Inflammatory macrophage (primary cell): ENCODE measurements around the gene ST6GALNAC5.
"Not testable (repeated sequence)": the region's sequence is repeated elsewhere in the genome, so short reads cannot be mapped to it uniquely, and the experiment has no call there.

Experiments used
- DNase-seq, 2 donors: peaks; one replicate each; pipeline ENCODE4 v3.0.0-alpha.2; 2020 to 2022
- total RNA-seq, 18 experiments: gene quantifications; one replicate each; lab custom pipeline; 2026; ENCODE audit warnings: mixed read lengths in 6 of 18, inconsistent platforms in 2 of 18; lab: John Stamatoyannopoulos, UW

ST6GALNAC5 gene
- total RNA-seq, result 0 to 0.13 (median 0.02) reads per million in 18 experiments

DNA sequence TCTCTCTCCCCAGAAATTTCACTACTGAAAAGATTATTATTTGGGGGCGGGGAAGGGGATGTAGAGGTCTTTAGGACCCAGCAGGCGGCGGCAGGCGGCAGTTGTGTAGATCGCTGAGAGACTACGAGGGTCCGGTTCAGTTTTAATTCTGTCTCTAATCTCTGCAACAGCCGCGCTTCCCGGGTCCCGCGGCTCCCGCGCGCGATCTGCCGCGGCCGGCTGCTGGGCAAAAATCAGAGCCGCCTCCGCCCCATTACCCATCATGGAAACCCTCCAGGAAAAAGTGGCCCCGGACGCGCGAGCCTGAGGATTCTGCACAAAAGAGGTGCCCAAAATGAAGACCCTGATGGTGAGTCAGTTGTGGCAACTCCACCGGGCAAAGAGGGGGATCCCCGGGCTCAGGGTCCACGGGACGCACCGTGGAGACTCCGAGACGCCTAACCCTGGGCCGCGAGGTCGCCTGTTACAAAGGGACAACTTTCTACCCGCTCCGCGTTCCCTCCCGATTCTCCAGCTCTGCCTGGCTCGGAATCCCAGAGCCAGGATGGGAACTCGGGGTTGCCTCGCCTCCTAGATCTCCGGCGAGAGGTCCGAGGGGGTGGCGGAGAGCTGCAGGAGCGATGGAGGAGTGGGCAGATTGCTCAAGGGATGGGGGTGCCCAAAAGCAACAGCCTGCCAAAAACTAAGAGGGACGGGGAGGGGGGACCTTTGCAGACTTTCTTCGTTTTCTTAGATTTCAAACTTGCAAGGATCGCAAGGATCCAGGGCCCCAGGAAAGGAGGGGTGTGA, at the start of gene ST6GALNAC5:
Gene ST6GALNAC5 (plus strand): TSS at position 139 of the 789 bp plus-strand sequence.
- DNase-seq, result no peak

DNA sequence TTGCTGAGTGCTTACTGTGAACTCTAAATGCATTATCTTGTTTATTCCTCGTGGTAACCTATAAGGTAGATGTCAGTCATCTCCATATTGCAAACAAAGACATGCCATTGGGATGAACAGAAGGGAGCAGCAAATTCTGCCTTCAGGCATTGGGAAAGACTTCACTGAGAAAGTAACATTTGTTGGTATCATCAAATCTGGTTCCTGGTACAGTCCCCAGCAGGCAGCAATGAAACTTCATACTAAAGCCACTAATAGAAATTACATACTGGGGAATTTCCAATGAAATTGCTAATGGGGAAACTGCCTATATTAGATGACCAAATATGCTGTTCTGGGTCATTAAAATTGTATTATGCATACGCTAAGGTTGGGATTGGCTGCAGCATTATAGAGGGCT, 47.3 kb upstream of the ST6GALNAC5 start:
- no peak for DNase-seq

DNA sequence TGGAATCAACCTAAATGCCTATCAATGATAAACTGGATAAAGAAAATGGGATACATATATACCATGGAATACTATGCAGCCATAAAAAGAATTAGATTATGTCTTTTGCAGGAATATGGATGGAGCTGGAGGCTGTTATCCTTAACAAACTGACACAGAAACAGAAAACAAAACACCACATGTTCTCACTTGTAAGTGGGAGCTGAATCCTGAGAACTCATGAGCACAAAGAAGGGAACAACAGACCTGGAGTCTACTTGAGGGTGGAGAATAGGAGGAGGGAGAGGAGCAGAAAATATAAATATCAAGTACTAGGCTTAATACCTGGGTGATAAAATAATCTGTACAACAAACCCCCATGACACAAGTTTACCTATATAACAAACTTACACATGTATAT, 44.3 kb upstream of the ST6GALNAC5 start:
- DNase-seq, result not testable (repeated sequence)

DNA sequence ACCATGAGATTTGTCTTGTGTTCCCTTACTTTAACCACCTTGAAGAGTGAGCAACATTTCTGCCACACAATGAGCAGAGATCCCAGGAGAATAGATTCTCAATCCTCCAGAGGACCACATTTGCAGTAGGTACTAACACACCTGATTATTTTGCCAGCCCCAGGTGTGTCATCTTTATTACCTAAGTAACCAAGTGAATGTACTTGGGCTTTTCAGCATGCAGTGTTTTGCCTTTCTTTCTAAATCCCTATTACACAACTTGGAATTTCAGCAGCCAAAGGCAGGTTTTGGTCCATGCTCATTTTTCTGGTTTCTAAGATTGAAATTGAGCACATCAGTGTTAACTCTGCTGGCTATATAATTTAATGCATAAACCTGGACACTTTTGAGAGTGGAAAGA, 43.2 kb upstream of the ST6GALNAC5 start:
- no peak for DNase-seq

DNA sequence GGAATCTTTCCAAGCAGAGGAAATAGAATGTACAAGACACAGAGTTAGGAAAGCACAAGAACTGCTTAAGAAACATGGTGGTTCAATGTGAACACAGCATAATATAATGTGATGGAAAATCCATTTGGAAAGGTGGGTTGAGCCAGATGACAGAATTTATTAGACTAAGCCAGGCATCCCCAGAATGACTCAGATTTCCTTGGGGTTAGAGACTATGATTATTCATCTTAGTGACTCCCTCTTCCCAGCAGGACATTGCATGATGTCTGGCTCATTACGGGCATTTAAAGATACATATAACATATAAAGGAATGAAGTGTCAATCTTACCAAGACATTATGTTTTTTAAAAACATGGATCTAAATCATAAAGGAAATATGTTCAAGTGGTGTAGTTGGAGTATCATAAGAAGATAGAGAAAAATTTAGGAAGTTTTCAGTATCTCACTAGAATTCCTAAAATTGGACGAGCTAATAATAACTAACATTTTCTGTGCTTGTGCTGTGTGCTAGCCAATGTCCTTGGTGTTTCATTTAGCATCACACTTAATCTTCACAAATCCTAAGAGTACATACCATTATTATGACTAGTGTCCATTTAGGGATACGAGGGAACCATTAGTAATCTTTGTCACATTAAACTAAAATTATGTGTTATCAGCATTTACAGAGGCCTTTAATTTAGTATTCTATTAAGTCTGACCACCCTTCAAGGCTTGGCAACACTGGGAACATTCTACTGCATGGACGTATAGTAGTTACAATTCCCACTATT, 41.0 kb upstream of the ST6GALNAC5 start:
- DNase-seq, result no peak

DNA sequence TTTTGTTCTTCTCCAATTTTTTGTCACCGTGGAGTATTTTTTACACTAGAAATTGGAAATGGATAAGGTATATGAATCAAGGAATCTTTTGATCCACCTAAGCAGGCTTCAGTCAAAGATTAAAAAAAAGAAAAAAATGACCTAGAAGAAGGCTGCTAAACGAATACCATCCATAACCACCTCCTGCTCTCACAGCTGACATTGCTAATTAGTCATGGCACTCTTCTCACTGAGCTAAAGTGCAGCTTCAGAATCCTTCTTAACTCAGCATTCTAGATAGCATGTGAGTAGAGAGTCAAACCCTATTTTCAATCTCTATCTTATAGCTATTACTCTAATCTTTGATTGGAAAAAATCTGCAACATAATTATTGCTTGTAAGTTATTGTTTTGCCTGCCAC, 40.2 kb upstream of the ST6GALNAC5 start:
- DNase-seq, result no peak

DNA sequence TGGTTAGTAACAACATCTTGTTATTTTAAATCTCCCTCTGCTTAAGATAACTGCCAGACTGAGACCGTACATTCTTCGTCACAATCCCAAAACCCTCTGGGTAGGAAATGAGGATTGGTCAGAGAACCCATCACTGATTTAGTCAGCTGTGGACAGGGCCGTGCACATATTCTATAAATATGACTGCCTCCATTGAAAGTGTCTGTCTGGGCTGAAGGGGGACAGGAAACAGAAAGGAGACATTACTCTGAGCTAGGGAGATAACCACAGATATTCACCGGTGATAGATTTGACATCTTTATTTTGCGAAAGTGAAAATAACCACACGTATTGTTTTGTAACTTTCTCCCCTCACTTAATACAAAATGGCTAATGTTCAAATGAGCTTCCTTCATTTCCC, 36.9 kb upstream of the ST6GALNAC5 start:
- DNase-seq, result no peak

DNA sequence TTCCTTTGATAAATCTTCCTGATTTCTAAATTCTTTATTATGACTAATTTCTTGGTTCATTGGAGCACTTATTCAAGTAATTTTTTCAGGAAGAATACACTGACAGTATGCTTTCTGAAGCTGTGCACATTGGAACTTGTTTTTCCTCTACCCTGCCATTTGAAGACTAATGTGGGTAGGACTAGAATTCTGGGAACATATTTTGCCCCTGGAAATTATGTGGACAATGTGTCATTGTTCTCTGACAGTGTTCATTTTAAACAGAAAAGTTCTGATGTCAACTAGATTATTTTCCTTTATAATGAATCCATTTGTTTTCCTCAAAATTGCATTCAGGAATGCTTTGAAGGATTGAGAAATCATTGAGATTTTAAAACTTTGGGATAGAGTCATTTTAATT, 34.8 kb upstream of the ST6GALNAC5 start:
- no peak for DNase-seq

DNA sequence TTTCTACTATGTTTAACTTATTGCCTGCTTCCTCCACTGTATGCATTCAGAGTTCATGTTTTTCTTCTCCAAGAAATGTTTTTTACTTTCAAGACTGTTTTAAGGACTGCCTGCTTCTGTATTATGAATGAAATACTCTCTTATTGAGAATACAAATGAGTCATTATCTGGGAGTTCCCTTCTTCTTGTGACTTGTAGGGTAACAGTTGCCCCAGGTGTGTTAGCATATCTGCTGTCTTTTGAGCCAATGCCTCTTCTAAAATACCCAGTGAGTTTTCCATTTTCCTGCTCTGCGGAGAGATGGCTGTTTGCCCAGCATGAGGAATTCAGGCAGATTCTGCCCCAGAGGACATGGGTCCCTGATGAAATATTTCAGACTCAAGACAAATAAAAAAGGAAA, 34.1 kb upstream of the ST6GALNAC5 start:
- DNase-seq, result no peak

DNA sequence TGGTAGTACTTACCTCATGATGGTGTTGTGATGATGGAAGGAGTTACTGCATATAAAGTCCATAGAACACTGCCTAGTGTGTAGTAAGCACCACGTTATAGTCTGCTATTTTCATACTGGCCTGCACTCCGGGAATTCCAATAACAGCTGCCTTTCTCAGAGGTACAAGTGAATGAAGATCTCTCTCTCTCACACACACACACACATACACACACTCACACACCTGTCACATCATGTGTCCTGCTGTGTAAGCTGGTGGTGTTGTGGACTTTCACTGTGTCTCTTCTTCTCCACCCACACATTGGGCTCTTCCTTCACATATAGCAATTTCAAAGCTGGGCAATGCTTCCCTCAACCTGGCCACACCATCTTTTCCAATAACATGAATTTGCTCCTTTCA, 33.4 kb upstream of the ST6GALNAC5 start:
- DNase-seq, result no peak

DNA sequence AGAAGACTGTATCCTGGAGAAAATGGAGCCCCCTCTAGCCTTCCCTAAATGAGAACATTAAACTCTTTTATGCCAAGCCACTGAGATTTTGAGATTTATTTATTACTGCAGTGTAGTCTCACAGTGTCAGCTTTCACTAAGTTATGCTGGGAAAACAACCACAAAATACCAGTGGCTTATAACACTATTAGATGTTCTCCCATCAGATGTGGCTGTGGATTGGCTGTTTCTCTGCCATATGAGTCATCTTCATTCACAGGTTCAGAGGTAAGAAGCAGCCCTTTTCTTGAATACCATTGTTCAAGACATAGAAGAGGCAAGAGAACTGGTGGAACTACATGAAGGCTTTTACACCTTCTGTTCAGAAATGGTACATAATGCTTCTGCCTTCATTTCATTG, 32.1 kb upstream of the ST6GALNAC5 start:
- DNase-seq, result no peak

DNA sequence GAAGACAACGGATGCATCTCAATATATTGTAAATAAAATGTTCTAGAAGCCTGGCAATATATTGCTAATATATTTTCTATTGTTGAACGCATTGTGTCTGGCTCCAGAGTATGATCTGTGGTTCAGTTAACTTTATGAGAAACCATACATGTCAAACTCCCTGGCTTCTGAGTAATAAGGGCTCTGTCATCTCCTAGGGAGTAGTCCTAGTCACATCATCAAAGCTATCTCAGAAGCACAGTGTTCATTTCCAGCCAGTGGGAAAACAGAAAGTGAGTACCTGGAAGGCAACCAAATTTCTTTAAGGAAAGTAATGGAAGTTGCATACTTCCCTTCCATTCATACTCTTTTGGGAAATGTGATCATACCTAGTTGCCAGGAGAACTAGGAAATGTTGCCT, 27.0 kb upstream of the ST6GALNAC5 start:
- no peak for DNase-seq

DNA sequence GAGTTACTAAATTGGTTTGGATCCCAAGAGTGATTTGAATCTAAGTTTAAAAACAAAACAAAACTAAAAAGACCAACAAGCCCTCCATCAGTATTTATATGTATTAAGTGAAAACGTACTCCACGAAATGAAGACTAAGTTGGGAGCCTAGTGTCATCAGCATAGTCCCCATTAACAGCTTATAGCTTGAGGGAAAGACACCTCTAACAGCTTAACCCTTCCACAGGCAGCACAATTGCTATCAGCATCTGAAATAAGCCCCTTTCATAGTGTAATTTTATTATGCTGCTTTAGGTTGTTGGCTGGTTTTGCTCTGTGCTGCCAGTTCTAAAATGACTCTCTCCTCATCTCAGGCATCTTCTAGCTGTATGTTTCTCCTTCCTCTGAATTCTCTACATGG, 25.8 kb upstream of the ST6GALNAC5 start:
- DNase-seq, result no peak

DNA sequence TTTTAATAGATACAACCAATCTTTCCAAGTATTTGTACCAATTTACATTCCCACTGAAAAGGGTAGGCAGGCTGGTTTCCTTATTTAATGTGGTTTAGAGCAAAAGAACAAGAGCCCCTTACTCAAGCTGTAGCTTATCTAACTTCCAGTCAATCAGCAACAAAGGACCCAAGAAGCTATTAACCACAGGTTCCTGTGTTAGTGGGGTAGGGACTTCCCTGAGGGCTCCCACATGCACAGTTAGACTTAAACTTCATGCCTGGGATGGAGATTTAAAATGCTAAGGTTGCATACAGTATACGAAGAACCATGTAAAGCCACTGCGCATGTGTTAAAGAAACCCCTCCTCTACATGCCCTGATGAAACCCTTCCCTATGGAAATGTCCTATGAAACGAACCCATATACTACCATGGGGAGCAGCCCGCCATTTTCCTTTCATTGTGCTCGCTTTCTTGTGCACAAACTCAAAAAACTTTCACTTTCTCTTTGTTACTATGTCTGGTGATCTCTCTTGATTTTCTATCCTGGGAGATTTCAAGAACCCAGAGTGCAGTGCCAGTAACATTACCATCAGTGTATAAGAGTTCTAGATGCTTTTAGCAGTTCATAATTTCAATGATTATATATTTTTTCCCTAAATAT, 23.3 kb upstream of the ST6GALNAC5 start:
- no peak for DNase-seq

DNA sequence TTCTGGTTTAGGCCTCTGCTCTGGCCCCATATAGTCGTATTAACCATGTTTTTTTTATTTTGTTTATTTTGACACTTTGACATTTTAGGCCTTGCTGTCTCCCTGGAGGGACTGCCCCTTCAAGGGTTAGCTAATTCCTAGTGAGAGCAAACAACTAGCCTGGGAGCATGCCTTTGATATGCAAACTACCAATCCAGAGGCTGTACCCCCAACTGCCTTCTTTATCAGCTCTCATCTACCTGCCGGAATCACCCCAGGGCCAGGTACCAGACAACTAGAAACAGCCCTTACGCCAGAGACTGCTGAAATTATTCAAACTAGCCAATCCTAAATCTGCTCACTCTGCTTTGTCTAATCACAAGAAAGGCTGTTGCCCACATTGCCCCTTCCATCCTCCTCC, 13.0 kb upstream of the ST6GALNAC5 start:
- no peak for DNase-seq

DNA sequence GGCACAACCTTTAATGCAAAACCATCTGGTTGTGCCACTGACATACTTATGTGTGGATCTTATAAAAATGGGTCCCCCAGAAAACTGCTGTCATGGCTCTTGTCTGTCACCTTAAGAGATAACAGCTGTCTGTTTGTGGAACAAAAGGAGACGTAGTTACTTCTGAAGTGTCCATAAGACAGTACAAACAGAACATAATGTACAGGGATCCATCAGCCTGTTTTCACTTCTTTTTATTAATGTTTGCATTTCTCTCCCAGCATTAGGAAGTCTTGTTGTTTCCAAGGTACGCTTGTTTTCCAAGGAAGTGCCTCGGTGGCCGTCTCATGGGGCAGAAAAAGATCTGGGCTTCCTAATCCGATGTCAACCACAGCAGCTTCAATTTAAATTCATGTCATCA, 11.2 kb upstream of the ST6GALNAC5 start:
- no peak for DNase-seq

DNA sequence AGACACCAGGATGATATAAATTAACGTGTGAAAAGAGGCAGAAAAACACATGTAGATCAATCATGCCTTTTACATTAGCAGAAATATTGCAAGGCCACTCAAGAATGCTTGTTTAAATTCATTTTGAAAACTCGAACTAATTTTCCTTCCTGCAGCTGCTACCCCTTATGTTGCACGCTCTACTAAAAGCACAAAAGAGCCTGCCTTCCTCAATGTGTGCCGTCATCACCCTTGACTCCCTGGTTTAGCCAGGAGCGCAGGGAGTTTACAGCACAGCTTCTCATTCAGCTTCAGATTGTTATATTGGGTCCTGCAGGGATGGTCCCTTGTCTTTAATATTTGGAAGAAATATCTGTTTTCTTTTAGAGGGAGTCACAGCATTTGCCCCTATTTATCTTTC, 10.1 kb upstream of the ST6GALNAC5 start:
- no peak for DNase-seq

DNA sequence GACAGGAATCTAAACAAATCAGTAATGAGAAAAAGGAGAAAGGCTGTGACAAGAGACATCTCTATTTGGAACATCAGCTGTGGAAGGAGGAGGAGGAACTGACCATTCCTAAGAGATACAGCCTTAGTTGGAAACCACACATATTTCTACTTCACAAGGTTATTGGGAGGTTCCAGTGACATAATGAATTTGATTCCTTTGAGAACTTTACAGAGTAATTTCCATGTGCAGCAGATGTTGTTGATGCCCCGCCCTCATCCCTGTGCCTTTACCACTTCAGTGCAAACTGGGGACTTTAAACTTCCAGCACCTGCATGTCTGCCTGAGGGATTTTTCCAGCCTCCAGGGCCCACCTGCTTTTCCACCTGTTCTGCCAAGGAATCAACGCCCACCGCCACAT, 9.3 kb upstream of the ST6GALNAC5 start:
- DNase-seq, result no peak

DNA sequence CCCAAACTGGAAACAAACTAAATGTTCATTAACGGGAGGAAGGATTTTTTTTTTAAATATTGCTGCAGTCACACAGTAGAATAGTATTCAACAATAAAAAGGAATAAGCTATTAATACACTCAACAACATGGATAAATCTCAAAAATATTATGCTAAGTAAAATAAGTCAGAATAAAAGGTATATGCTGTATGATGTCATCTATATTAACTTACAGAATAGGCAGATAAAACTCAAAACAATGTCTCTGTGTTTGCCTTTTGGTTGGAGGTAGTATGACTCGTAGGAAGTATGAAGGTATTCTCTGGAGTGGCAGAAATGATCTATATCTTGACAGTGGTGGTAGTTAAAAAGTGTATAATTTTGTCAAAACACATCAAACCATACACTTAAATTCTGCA, 6.1 kb upstream of the ST6GALNAC5 start:
- DNase-seq, result no peak

DNA sequence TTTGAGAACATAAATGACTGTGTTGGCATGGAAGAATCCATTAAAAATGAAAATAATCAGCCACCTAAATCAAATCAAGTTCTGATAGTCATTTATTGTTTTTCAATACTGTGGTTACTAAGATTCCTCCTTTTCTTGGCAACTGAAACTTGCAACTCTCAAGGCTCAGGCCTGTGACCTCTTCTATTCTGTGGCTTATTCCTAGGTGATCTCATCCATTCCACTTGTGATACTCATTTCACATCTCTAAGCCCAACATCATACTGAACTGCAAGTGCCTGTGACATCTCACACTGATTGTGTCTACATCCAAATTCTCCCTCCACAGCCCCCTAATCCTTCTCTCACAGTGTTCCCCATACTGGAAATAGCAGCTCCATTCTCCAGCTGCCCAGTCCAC, 4.8 kb upstream of the ST6GALNAC5 start:
- no peak for DNase-seq

DNA sequence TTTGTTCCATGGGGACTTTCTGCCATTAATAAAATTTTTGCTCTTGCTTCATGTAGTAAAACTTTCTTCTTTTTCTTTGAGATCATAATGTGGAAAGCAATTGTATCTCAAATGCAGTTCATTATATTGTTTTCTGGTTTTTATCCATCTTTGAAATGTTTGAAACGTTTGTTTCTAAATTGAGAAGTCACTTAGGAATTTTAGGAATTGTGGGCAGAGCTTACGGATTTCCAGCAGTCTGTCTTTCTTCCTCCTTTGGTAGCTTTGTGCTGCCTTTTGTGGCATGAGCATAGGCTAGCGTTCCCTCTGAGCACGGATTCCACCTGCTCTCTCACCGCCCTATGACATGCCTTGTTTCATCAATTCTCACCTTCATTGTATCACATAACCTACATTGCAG, 2.9 kb upstream of the ST6GALNAC5 start:
- DNase-seq, result no peak

DNA sequence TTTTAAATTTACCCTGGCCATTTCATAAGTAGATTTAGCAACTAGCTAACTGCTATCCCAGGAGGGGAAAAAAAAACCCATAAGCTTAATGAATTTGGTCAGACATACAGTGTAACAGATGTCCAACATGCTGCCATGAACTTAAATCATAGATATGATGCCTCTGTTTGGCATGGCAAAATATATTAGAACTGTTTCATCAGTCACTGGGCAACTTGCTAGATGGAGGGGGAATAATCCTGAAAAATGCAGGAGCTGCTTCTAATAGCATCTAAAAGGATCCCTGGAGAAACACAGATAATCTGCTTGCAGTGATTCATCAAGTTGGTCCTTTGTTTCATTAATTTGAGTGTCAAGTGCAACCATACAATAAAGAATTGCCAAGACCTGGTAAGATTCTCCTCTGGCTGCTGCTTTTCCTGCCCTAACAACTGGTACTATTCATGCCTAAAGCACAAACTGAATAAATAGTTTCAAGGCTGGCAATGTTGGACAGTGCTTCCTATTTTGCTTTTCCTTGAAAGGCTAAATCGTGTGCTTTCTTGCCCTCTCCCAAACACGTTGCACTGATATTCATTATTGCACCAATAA, 1.5 kb upstream of the ST6GALNAC5 start:
- DNase-seq, result no peak

DNA sequence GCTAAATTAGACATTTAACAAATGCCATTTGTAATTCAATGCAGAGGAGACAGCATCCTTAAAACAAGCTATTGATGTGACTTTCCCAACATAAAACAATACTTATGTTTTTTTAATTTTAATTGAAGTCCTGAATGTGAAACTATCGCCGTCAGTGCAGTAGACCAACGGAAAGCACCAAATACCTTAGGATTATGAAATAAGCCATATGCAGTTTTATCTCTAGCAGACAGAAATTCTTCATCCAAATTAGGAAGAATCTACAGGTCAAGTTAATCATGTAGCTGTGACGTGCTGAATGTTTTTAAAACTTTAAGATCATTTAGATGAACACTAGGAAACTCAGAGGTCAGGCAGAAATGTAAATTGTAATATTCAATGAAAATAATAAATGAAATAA, 714 bp upstream of the ST6GALNAC5 start:
- no peak for DNase-seq
